ENCODE measurements around the gene SEZ6.

SEZ6 gene

DNA sequence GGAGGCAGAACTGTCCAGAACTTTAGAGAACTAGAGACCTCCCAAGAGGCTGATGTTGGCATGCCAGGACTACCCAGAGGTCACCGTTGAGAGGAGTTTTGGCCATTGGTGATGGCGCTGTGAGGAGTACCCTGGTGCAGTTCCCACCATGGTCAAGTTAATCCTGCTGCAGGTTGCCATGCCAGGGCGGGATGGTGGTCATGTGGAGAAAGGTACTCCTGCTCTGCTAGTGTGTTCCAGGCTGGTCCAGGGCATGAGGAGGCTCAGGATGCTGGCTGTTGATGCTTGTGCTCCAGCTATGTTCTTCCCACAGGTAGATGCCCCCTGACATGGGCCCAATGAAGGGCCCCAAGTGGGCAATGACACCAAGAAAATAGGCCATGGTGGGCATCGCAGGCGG, 50.4 kb downstream of the SEZ6 start:
- no peak overlapping the region for H3K9ac ChIP-seq (ENCODE audit: low read depth, low read length)
- H3K27me3 ChIP-seq (ENCODE audit: insufficient read depth, low read length, poor library complexity): no peaks in the 10 kb centered on the region
- no peak overlapping the region for H2AFZ ChIP-seq (ENCODE audit: low read depth, low read length)
- H3K4me1 ChIP-seq (ENCODE audit: insufficient read depth, low read length): peaks cover 17% of the 10 kb centered on the region
- H3K79me2 ChIP-seq (ENCODE audit: insufficient read depth, low read length): peaks cover 8% of the 10 kb centered on the region
- H3K4me3 ChIP-seq (ENCODE audit: low read depth in 1 of 2, low read length in 2 of 2): no peak overlapping the region
- ATAC-seq (ENCODE audit: insufficient read depth, low read depth) (no peak), DNase-seq (no peak)
- no peaks in the 10 kb centered on the region for H4K20me1 ChIP-seq (ENCODE audit: insufficient read depth, low read length)
- H3K9me3 ChIP-seq (ENCODE audit: insufficient read depth, low read length, severe bottlenecking): no peaks in the 10 kb centered on the region
- no peak overlapping the region for H3K27ac ChIP-seq (ENCODE audit: low read length)
- H3K36me3 ChIP-seq (ENCODE audit: insufficient read depth, low read length): no peaks in the 10 kb centered on the region; the same call in 1 of the 2 replicates
- TF ChIP-seq EZH2 (IDR thresholded peaks at IDR 0.05; ENCODE audit: borderline replicate concordance, low read depth, low read length, severe bottlenecking): no peak
- TF ChIP-seq, protein P1, sequence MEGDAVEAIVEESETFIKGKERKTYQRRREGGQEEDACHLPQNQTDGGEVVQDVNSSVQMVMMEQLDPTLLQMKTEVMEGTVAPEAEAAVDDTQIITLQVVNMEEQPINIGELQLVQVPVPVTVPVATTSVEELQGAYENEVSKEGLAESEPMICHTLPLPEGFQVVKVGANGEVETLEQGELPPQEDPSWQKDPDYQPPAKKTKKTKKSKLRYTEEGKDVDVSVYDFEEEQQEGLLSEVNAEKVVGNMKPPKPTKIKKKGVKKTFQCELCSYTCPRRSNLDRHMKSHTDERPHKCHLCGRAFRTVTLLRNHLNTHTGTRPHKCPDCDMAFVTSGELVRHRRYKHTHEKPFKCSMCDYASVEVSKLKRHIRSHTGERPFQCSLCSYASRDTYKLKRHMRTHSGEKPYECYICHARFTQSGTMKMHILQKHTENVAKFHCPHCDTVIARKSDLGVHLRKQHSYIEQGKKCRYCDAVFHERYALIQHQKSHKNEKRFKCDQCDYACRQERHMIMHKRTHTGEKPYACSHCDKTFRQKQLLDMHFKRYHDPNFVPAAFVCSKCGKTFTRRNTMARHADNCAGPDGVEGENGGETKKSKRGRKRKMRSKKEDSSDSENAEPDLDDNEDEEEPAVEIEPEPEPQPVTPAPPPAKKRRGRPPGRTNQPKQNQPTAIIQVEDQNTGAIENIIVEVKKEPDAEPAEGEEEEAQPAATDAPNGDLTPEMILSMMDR (IDR thresholded peaks at IDR 0.05; ENCODE audit: borderline replicate concordance, extremely low read depth, low read length, poor library complexity, severe bottlenecking): no peak
- no peak overlapping the region for H3K4me2 ChIP-seq (ENCODE audit: insufficient read depth, low read length)

- no peak overlapping the region for H3K27ac ChIP-seq (ENCODE audit: low read length)
- ATAC-seq (ENCODE audit: insufficient read depth, low read depth) (no peak), DNase-seq (no peak)
- H3K9me3 ChIP-seq (ENCODE audit: insufficient read depth, low read length, severe bottlenecking): no peaks in the 10 kb centered on the region
- H3K27me3 ChIP-seq (ENCODE audit: insufficient read depth, low read length, poor library complexity): no peaks in the 10 kb centered on the region
- peaks cover 5% of the 10 kb centered on the region for H4K20me1 ChIP-seq (ENCODE audit: insufficient read depth, low read length)
- no peak overlapping the region for H3K9ac ChIP-seq (ENCODE audit: low read depth, low read length)
- H3K36me3 ChIP-seq (ENCODE audit: insufficient read depth, low read length): peaks cover 2% of the 10 kb centered on the region; the same call in 1 of the 2 replicates
- H3K4me2 ChIP-seq (ENCODE audit: insufficient read depth, low read length): no peak overlapping the region
- no peak overlapping the region for H2AFZ ChIP-seq (ENCODE audit: low read depth, low read length)
- TF ChIP-seq EZH2 (IDR thresholded peaks at IDR 0.05; ENCODE audit: borderline replicate concordance, low read depth, low read length, severe bottlenecking): no peak
- TF ChIP-seq, protein P1 (IDR thresholded peaks at IDR 0.05; ENCODE audit: borderline replicate concordance, extremely low read depth, low read length, poor library complexity, severe bottlenecking): no peak
- no peak overlapping the region for H3K4me3 ChIP-seq (ENCODE audit: low read depth in 1 of 2, low read length in 2 of 2)
- H3K79me2 ChIP-seq (ENCODE audit: insufficient read depth, low read length): peaks cover 13% of the 10 kb centered on the region
- H3K4me1 ChIP-seq (ENCODE audit: insufficient read depth, low read length): peaks cover 17% of the 10 kb centered on the region
Measured at GRCh38 chr17:28954886-28955285, 50.9 kb downstream of the SEZ6 start.

DNA sequence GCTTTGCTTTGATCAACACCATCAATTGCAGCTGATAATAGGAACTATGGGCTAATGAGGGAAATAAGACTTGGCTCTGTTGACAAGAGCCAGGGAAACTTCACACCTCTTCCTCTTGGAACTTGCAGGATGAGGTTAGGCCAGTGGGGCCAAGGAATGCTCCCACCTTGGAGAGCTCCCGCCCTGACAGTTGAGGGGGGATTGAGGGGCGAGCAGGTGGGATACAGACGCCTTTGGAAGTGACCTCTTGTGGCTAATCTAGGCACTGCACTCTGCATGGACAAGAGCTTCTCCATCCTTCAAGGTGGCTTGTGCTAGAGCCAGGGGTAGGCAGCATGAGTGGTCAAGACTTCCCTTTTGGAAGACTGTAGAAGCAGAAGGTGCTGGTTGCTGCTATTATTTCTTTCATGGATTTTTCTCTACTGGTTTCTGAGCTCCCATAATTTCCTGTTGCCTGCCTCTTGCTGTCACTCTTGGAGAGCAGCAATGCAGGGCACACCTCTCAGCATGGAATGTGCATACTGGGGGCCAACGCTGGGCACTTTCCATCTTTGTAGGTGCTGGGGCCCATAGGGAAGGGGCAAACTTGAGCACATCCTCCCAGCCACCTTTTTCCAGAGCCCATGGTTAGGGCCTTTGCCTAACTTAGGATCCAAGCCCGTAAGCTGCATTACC, 52.3 kb downstream of the SEZ6 start:
- H3K36me3 ChIP-seq (ENCODE audit: insufficient read depth, low read length): peaks cover 10% of the 10 kb centered on the region
- H4K20me1 ChIP-seq (ENCODE audit: insufficient read depth, low read length): peaks cover 13% of the 10 kb centered on the region
- peaks cover 27% of the 10 kb centered on the region for H3K79me2 ChIP-seq (ENCODE audit: insufficient read depth, low read length)
- H3K4me3 ChIP-seq (ENCODE audit: low read depth in 1 of 2, low read length in 2 of 2): no peak overlapping the region
- H2AFZ ChIP-seq (ENCODE audit: low read depth, low read length): peak overlapping the region; percentile 65; the same call in 1 of the 2 replicates
- no peak for TF ChIP-seq EZH2 (IDR thresholded peaks at IDR 0.05; ENCODE audit: borderline replicate concordance, low read depth, low read length, severe bottlenecking)
- TF ChIP-seq, protein P1 (IDR thresholded peaks at IDR 0.05; ENCODE audit: borderline replicate concordance, extremely low read depth, low read length, poor library complexity, severe bottlenecking): peak; percentile 94
- H3K27ac ChIP-seq (ENCODE audit: low read length): no peak overlapping the region
- peaks cover 22% of the 10 kb centered on the region for H3K4me1 ChIP-seq (ENCODE audit: insufficient read depth, low read length)
- DNase-seq (peak; percentile 71), ATAC-seq (ENCODE audit: insufficient read depth, low read depth) (no peak)
- H3K4me2 ChIP-seq (ENCODE audit: insufficient read depth, low read length): peak overlapping the region; percentile 68
- H3K9me3 ChIP-seq (ENCODE audit: insufficient read depth, low read length, severe bottlenecking): no peaks in the 10 kb centered on the region
- no peak overlapping the region; the same call in 1 of the 2 replicates for H3K9ac ChIP-seq (ENCODE audit: low read depth, low read length)
- H3K27me3 ChIP-seq (ENCODE audit: insufficient read depth, low read length, poor library complexity): no peaks in the 10 kb centered on the region
